H9 (cell line): ENCODE results near the gene SLC24A4. TPM values are rescaled to one million over a fixed set of nuclear protein-coding genes. Genes with fewer than 3 reads are reported as not detected.

Experiments
- DNase-seq: peaks from one replicate; pipeline ENCODE4 v3.0.0-alpha.2; 2017
- H2AFZ ChIP-seq: one replicate; pipeline ENCODE4 v1.6.1; 2013; ENCODE audit warnings: mild to moderate bottlenecking, low read length, control low read depth, moderate library complexity
- H2AK5ac ChIP-seq: 2 replicates; pipeline ENCODE4 v1.6.1; 2013; ENCODE audit warnings: low read length, control low read depth, mixed read lengths; ENCODE audit not compliant: insufficient read length
- H2BK120ac ChIP-seq: one replicate; pipeline ENCODE4 v1.6.1; 2013; ENCODE audit warnings: low read depth, mild to moderate bottlenecking, low read length, control low read depth, inconsistent platforms; ENCODE audit not compliant: poor library complexity, severe bottlenecking
- H2BK12ac ChIP-seq: 2 replicates; pipeline ENCODE4 v1.6.1; 2013; ENCODE audit warnings: low read length, control low read depth, mixed read lengths, low read depth; ENCODE audit not compliant: insufficient read length
- H2BK15ac ChIP-seq: 2 replicates; pipeline ENCODE4 v1.6.1; 2013; ENCODE audit warnings: low read depth, low read length, control low read depth
- H2BK20ac ChIP-seq: one replicate; pipeline ENCODE4 v1.6.1; 2013; ENCODE audit warnings: low read depth, mild to moderate bottlenecking, low read length, control low read depth, inconsistent platforms; ENCODE audit not compliant: poor library complexity, severe bottlenecking
- H2BK5ac ChIP-seq: 2 replicates; pipeline ENCODE4 v1.6.1; 2013; ENCODE audit warnings: low read length, control low read depth, mixed read lengths; ENCODE audit not compliant: insufficient read length
- H3K14ac ChIP-seq: 2 replicates; pipeline ENCODE4 v1.6.1; 2013; ENCODE audit warnings: low read length, control low read depth; ENCODE audit not compliant: insufficient read depth
- H3K18ac ChIP-seq: 2 replicates; pipeline ENCODE4 v1.6.1; 2013; ENCODE audit warnings: low read depth, mild to moderate bottlenecking, mixed read lengths, low read length, control low read depth; ENCODE audit not compliant: insufficient read length
- H3K23ac ChIP-seq: 2 replicates; pipeline ENCODE4 v1.6.1; 2013; ENCODE audit warnings: low read length, control low read depth, mixed read lengths, low read depth; ENCODE audit not compliant: insufficient read length
- H3K23me2 ChIP-seq: 2 replicates; pipeline ENCODE4 v1.6.1; 2013; ENCODE audit warnings: low read depth, mild to moderate bottlenecking, mixed read lengths, low read length, control low read depth; ENCODE audit not compliant: insufficient read length, poor library complexity, severe bottlenecking
- H3K27ac ChIP-seq: 2 replicates; pipeline ENCODE4 v1.5.1; 2013; ENCODE audit warnings: low read length, control low read depth, mixed read lengths, low read depth; ENCODE audit not compliant: insufficient read length
- H3K27me3 ChIP-seq: 2 replicates; pipeline ENCODE4 v1.6.1; 2013; ENCODE audit warnings: low read length, control low read depth, inconsistent platforms; ENCODE audit not compliant: insufficient read depth
- H3K4ac ChIP-seq: 2 replicates; pipeline ENCODE4 v1.6.1; 2013; ENCODE audit warnings: low read depth, mild to moderate bottlenecking, control low read depth, inconsistent platforms, low read length, moderate library complexity
- H3K4me1 ChIP-seq: 2 replicates; pipeline ENCODE4 v1.6.1; 2013; ENCODE audit warnings: low read length, control low read depth, inconsistent platforms; ENCODE audit not compliant: insufficient read depth
- H3K4me2 ChIP-seq: 2 replicates; pipeline ENCODE4 v1.6.1; 2013; ENCODE audit warnings: low read length, control low read depth, mixed read lengths; ENCODE audit not compliant: insufficient read length, insufficient read depth
- H3K56ac ChIP-seq: 2 replicates; pipeline ENCODE4 v1.6.1; 2013; ENCODE audit warnings: low read depth, mild to moderate bottlenecking, mixed read lengths, low read length, control low read depth; ENCODE audit not compliant: insufficient read length
- H3K79me1 ChIP-seq: 2 replicates; pipeline ENCODE4 v1.6.1; 2013; ENCODE audit warnings: low read depth, mild to moderate bottlenecking, moderate library complexity, low read length, control low read depth, inconsistent platforms; ENCODE audit not compliant: insufficient read depth, poor library complexity, severe bottlenecking
- H3K79me2 ChIP-seq: 2 replicates; pipeline ENCODE4 v1.6.1; 2013; ENCODE audit warnings: low read length, control low read depth, inconsistent platforms; ENCODE audit not compliant: insufficient read depth
- H3K9ac ChIP-seq: 2 replicates; pipeline ENCODE4 v1.6.1; 2013; ENCODE audit warnings: low read length, control low read depth, mixed read lengths; ENCODE audit not compliant: insufficient read length; ENCODE audit errors: extremely low read depth
- H3K9me3 ChIP-seq: one replicate; pipeline ENCODE4 v1.6.1; 2013; ENCODE audit warnings: low read depth, low read length, inconsistent platforms; ENCODE audit not compliant: control insufficient read depth
- H3T11ph ChIP-seq: one replicate; pipeline ENCODE4 v1.6.1; 2013; ENCODE audit warnings: mild to moderate bottlenecking, low read length, control low read depth, inconsistent platforms
- H4K20me1 ChIP-seq: one replicate; pipeline ENCODE4 v1.6.1; 2013; ENCODE audit not compliant: control insufficient read depth, insufficient read length, insufficient read depth
- H4K5ac ChIP-seq: 2 replicates; pipeline ENCODE4 v1.6.1; 2013; ENCODE audit warnings: low read depth, mild to moderate bottlenecking, mixed read lengths, low read length, control low read depth; ENCODE audit not compliant: insufficient read length
- H4K8ac ChIP-seq: replicated peaks from 2 replicates; pipeline ENCODE4 v1.6.1; 2013; ENCODE audit warnings: low read length, control low read depth, mixed read lengths, low read depth; ENCODE audit not compliant: insufficient read length
- H4K91ac ChIP-seq: 2 replicates; pipeline ENCODE4 v1.6.1; 2013; ENCODE audit warnings: low read depth, mild to moderate bottlenecking, moderate library complexity, mixed read lengths, low read length, control low read depth; ENCODE audit not compliant: insufficient read length
- H3K27ac Mint-ChIP-seq, 3 experiments: 2 replicates in 2 of 3; 3 replicates in 1 of 3; pipeline ENCODE4 v1.8.0; 2020 to 2021; ENCODE audit warnings: mixed read lengths in 3 of 3, mild to moderate bottlenecking in 1 of 3, moderate library complexity in 1 of 3
- H3K27me3 Mint-ChIP-seq: 2 replicates; pipeline ENCODE4 v1.8.0; 2021; ENCODE audit warnings: low read depth, mild to moderate bottlenecking, moderate library complexity, mixed read lengths
- H3K36me3 Mint-ChIP-seq, 3 experiments: 2 replicates in 2 of 3; 3 replicates in 1 of 3; pipeline ENCODE4 v1.8.0; 2020 to 2021; ENCODE audit warnings: low read depth in 3 of 3, mixed read lengths in 3 of 3; ENCODE audit not compliant: insufficient read depth in 1 of 3
- H3K4me1 Mint-ChIP-seq, 2 experiments: 2 replicates each; pipeline ENCODE4 v1.8.0; 2020; ENCODE audit warnings: mixed read lengths in 2 of 2
- H3K4me3 Mint-ChIP-seq, 2 experiments: 2 replicates in 1 of 2; 3 replicates in 1 of 2; pipeline ENCODE4 v1.8.0; 2020 to 2021; ENCODE audit warnings: mild to moderate bottlenecking in 2 of 2, mixed read lengths in 2 of 2, moderate library complexity in 1 of 2
- H3K9me3 Mint-ChIP-seq, 2 experiments: 2 replicates in 1 of 2; 3 replicates in 1 of 2; pipeline ENCODE4 v1.8.0; 2020; ENCODE audit warnings: mild to moderate bottlenecking in 2 of 2, mixed read lengths in 2 of 2, moderate library complexity in 1 of 2
- WGBS: extraction: QIAGEN DNeasy Blood & Tissue Kit; methylation state at CpG from one replicate; pipeline ENCODE4 v1.1.7; 2013; ENCODE audit warnings: missing lambda C conversion rate, low lambda C conversion rate, mixed read lengths; ENCODE audit not compliant: insufficient read length; ENCODE audit errors: extremely low coverage; 5-methylcytosine and 5-hydroxymethylcytosine counted together
- total RNA-seq: library from RNA; stranded (reverse); gene quantifications from 2 replicates; pipeline ENCODE4 v1.2.1, GENCODE V29; 2021
- TF ChIP-seq, protein P1 (sequence below): fragments of 200-600 bp; sonication (generic); conservative IDR thresholded peaks from 3 replicates; pipeline ENCODE4 v1.8.0; 2021; ENCODE audit warnings: antibody characterized with exemption, mild to moderate bottlenecking

The SLC24A4 gene
- total RNA-seq, 1 experiment from 2014 or later = 0.24 TPM

DNA sequence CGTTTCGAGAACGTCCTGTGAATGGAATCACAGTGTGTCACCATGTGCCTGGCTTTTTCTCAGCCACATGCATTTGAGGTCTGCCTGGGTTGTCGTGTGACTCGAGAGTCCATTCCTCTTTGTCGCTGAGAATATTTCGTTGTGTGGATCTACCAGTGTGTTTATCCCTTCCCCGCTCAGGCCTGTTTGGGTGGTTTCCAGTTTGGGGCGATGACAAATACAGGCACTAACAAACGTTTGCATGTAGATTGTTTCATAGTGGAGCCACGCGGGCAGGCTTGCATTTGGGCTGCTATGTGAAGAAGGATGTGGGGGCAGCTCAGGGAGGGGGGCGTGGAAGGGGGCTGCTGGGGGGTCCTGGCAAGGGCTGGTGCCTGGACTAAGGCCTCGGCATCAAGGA, 204.8 kb downstream of the SLC24A4 start:
- no peak overlapping the region for H2BK15ac ChIP-seq
- no peaks in the 10 kb centered on the region for H3K4me1 Mint-ChIP-seq
- no peak overlapping the region for H3T11ph ChIP-seq
- H3K79me2 ChIP-seq = no peaks in the 10 kb centered on the region
- no peak overlapping the region for H3K4me3 Mint-ChIP-seq
- H2BK12ac ChIP-seq = no peak overlapping the region
- no peak overlapping the region for H3K56ac ChIP-seq
- no CpG with 5 or more reads among the region's 14 CpGs for WGBS
- H2BK120ac ChIP-seq = no peak overlapping the region
- no peak overlapping the region for H3K4ac ChIP-seq
- no peak overlapping the region for H4K8ac ChIP-seq
- no peaks in the 10 kb centered on the region for H3K79me1 ChIP-seq
- TF ChIP-seq, protein P1, sequence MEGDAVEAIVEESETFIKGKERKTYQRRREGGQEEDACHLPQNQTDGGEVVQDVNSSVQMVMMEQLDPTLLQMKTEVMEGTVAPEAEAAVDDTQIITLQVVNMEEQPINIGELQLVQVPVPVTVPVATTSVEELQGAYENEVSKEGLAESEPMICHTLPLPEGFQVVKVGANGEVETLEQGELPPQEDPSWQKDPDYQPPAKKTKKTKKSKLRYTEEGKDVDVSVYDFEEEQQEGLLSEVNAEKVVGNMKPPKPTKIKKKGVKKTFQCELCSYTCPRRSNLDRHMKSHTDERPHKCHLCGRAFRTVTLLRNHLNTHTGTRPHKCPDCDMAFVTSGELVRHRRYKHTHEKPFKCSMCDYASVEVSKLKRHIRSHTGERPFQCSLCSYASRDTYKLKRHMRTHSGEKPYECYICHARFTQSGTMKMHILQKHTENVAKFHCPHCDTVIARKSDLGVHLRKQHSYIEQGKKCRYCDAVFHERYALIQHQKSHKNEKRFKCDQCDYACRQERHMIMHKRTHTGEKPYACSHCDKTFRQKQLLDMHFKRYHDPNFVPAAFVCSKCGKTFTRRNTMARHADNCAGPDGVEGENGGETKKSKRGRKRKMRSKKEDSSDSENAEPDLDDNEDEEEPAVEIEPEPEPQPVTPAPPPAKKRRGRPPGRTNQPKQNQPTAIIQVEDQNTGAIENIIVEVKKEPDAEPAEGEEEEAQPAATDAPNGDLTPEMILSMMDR = no peak
- no peak overlapping the region; a peak in 1 of 7 replicates for H3K27ac Mint-ChIP-seq
- no peaks in the 10 kb centered on the region; the same call in 1 of the 2 replicates for H3K27me3 Mint-ChIP-seq
- H4K91ac ChIP-seq = no peak overlapping the region
- H4K5ac ChIP-seq = no peak overlapping the region
- no peak overlapping the region for H2AK5ac ChIP-seq
- H2BK5ac ChIP-seq = no peak overlapping the region
- H3K9me3 Mint-ChIP-seq = no peaks in the 10 kb centered on the region
- H3K27me3 ChIP-seq = no peaks in the 10 kb centered on the region
- H2BK20ac ChIP-seq = no peak overlapping the region
- no peaks in the 10 kb centered on the region for H3K23me2 ChIP-seq
- no peaks in the 10 kb centered on the region for H3K9me3 ChIP-seq
- no peak overlapping the region for H3K14ac ChIP-seq
- no peak overlapping the region for H3K9ac ChIP-seq
- no peak for DNase-seq
- no peaks in the 10 kb centered on the region for H3K36me3 Mint-ChIP-seq
- H3K18ac ChIP-seq = no peak overlapping the region
- no peak overlapping the region for H3K27ac ChIP-seq
- H3K4me1 ChIP-seq = peaks cover 2% of the 10 kb centered on the region; the same call in 1 of the 2 replicates
- H3K4me2 ChIP-seq = no peak overlapping the region
- no peak overlapping the region for H2AFZ ChIP-seq
- H3K23ac ChIP-seq = no peak overlapping the region
- no peaks in the 10 kb centered on the region for H4K20me1 ChIP-seq
